Activated naive CD4-positive, alpha-beta T cell treated with anti-CD3 and anti-CD28 coated beads for 36 hours (primary cell): ENCODE data around the gene CLEC6A. TPM values are rescaled to one million over a fixed set of nuclear protein-coding genes. Genes with fewer than 3 reads are reported as not detected.

Experiments
- CTCF ChIA-PET: fragments of 350-600 bp; sonication (Branson Sonifier 250); formaldehyde crosslinking; loops from one replicate; lab custom pipeline; 2021; ENCODE audit warnings: antibody characterized with exemption; lab: Charles Lee
- DNase-seq: peaks from one replicate; pipeline ENCODE4 v3.0.0-alpha.2; 2020
- H3K27ac Mint-ChIP-seq: one replicate; pipeline ENCODE4 v1.8.0; 2021; ENCODE audit warnings: mild to moderate bottlenecking, mixed read lengths
- H3K27me3 Mint-ChIP-seq: one replicate; pipeline ENCODE4 v1.8.0; 2021; ENCODE audit warnings: low read depth, mixed read lengths
- H3K36me3 Mint-ChIP-seq: one replicate; pipeline ENCODE4 v1.8.0; 2021; ENCODE audit warnings: low read depth, mixed read lengths
- H3K4me1 Mint-ChIP-seq: one replicate; pipeline ENCODE4 v1.8.0; 2021; ENCODE audit warnings: low read depth, mixed read lengths
- H3K4me3 Mint-ChIP-seq: one replicate; pipeline ENCODE4 v1.8.0; 2021; ENCODE audit warnings: mild to moderate bottlenecking, moderate library complexity, mixed read lengths
- H3K9me3 Mint-ChIP-seq: one replicate; pipeline ENCODE4 v1.8.0; 2021; ENCODE audit warnings: mixed read lengths
- intact Hi-C: fragments of 100-400 bp; cut with micrococcal nuclease; formaldehyde crosslinking; loops from one replicate; pipeline ENCODE4 v1.15.1; 2023
- total RNA-seq, 2 experiments: library from RNA; stranded (reverse); gene quantifications; one replicate each; pipeline ENCODE4 v1.2.3, GENCODE V29; 2021

CLEC6A gene
- total RNA-seq, 2 experiments from 2014 or later: not detected

DNA sequence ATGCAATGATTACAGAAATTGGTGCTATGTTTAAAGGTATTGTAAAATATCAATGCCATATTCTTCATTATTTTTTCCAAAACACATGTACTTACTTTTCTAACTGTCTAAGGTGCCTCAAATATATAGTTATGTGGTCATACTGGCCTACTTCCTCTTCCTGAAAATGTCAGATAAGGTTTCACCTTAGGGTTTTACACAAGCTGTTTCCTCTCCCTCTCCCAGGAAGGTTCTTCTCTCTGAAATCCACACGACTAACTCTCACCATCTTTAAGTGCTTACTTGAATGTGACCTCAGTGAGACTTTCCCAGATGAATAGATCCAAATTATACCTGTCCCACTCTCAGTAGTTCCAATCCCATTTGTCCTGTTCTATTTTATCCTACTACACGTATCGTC, 46.0 kb downstream of the CLEC6A start:
- Mint-ChIP-seq H3K4me3 (no peak overlapping the region), H3K36me3 (no peaks in the 10 kb centered on the region), H3K9me3 (no peaks in the 10 kb centered on the region), H3K4me1 (peaks cover 4% of the 10 kb centered on the region), H3K27me3 (peaks cover 11% of the 10 kb centered on the region), H3K27ac (no peak overlapping the region)
- intact Hi-C loops: no loop called here
- DNase-seq: no peak
- CTCF ChIA-PET: no interaction called here

DNA sequence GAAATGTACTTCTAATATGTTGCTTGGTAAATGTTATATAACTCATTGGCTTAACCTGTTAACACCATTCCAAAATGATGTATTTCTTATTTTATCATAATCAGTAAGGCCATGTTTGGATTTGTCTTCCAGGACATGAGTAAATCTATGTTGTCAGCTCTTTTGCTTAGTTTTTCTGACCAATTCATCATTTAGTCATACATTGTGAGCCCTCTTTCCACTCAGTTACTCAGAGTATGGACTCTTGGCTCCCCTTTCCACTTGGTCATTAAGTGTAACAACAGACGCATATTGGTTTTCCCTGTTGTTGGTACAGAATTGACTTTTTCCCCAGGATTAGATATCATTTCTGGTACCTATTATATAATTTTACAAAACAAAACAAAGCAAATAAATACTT, 48.6 kb downstream of the CLEC6A start:
- peaks cover 3% of the 10 kb centered on the region for H3K27me3 Mint-ChIP-seq
- H3K9me3 Mint-ChIP-seq: no peaks in the 10 kb centered on the region
- intact Hi-C loops: no loop called here
- H3K4me1 Mint-ChIP-seq: peaks cover 4% of the 10 kb centered on the region
- DNase-seq: no peak
- no peak overlapping the region for H3K4me3 Mint-ChIP-seq
- no peak overlapping the region for H3K27ac Mint-ChIP-seq
- CTCF ChIA-PET: interaction anchor here (0.5 kb wide), 1 partner anchor 252 kb away, joined by 6 read pairs; no protein-coding TSS in a partner anchor
- H3K36me3 Mint-ChIP-seq: no peaks in the 10 kb centered on the region

DNA sequence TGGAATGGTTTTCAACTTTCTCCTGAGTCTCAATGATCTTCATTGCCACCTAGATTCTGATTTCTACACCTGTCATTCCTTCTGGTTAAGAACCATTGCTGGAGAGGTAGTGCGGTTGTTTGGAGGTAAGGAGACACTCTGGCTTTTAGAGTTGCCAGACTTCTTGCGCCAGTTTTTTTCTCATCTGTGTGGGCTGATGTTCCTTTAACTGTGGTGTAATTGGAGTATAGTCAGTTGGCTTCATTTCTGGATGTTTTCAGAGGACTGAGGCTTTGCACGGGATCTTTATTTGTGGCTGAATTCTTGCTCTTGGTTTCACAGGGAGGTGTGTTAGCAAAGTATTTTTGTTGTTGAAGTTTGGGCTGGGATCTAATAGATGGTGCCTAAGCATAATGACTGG, 51.8 kb downstream of the CLEC6A start:
- Mint-ChIP-seq H3K4me3 (no peak overlapping the region), H3K4me1 (no peaks in the 10 kb centered on the region), H3K27me3 (peaks cover 6% of the 10 kb centered on the region), H3K36me3 (no peaks in the 10 kb centered on the region), H3K9me3 (no peaks in the 10 kb centered on the region), H3K27ac (no peak overlapping the region)
- DNase-seq: no peak
- CTCF ChIA-PET: no interaction called here
- intact Hi-C loops: no loop called here

DNA sequence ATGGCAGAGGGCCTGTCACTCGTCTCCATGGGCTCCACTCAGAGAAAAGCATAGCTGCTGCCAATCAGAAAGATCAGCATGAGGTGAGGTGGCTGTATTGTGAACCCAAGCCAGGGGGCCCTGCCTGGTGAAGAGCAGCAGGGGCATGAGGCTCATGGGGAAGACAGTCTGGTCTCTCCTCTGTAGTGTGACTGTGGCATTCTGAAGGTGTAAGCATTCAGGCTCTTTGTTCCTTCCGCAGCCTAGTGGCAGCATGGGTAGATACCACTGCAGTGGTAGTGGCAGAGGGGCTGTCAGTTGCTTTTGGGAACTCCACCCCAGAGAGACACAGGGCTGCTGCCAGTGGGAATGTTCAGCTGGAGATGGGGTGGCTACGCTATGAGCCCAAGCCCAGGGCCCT, 52.5 kb downstream of the CLEC6A start:
- H3K4me3 Mint-ChIP-seq: no peak overlapping the region
- no peaks in the 10 kb centered on the region for H3K9me3 Mint-ChIP-seq
- CTCF ChIA-PET: no interaction called here

DNA sequence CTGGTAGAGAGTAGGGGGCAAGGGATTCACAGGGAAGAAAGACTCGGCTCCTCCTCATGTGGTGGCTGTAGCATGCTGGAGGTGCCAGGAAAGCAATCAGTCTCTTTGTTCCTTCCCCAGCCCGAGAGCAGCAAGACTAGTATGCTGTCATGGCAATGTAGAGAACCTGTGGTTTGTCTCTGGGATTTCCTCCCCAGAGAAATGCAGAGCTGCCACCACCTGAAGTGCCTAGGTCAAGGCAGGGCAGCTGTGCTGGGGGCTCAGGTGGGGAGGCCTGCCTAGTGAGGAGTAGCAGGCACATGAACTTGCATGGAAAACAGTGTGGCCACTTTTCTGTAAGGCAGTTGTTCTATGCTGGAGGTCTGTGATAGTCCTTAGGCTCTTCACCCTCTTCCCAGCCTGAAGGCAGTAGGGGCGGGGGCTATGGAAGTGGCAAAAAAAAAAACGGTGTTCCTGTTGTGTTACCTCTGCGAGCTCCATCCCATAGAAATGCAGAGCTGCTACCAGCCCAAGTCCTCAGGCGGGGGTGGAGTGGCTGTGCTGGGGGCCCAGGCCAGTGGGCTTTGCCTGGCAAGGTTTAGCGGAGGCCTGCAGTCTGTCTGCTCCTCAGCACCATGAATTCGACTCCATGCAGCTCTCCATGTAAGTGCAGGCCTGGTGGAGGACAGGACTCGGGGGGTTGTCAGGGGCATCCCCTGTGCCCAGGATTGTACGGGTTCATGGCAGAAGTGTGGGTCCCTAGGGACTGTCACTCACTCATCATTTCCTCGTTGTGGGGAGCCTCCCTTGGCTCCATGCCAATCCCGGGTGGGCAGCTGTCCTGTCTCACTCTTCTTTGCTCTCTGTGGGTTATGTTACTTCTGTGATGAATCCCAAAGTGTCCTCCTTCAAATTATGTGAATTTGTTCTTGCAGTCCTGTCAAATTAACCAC, 53.4 kb downstream of the CLEC6A start:
- Mint-ChIP-seq H3K27ac (no peak overlapping the region), H3K36me3 (no peaks in the 10 kb centered on the region)

More for the DNA sequence above, 52.5 kb downstream of the CLEC6A start:
- no peak overlapping the region for H3K27ac Mint-ChIP-seq
- intact Hi-C loops: no loop called here
- H3K36me3 Mint-ChIP-seq: no peaks in the 10 kb centered on the region
- H3K4me1 Mint-ChIP-seq: no peaks in the 10 kb centered on the region
- DNase-seq: no peak
- peaks cover 6% of the 10 kb centered on the region for H3K27me3 Mint-ChIP-seq

DNA sequence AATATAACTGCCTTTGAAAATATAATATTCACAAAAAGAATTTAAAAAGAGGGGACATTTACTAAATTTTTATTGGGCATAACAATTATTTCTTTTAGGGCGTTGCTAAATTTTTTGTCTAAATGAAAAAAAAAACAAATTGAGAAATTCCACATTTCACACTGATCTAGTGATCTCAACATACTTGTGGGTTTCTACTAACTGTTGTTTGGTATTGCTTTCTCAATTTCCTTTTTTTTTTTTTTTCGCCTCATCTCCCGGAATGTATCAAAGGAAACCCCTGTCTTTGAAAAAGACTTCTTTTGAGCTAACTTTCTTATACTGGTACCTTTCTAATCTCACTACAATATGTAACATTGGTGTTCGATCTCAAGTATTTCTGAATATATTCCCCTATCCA, 57.5 kb downstream of the CLEC6A start, which contains the start of gene CLEC4D:
TSS of gene CLEC4D (plus strand) at position 248 of the 400 bp plus-strand sequence. CDS start 230 bp downstream, outside the sequence.
- H3K27me3 Mint-ChIP-seq: peaks cover 13% of the 10 kb centered on the region
- H3K27ac Mint-ChIP-seq: no peak within 1 kb of the TSS
- no peaks in the 10 kb centered on the region for H3K4me1 Mint-ChIP-seq
- no peak for DNase-seq
- CTCF ChIA-PET: no interaction called here
- H3K36me3 Mint-ChIP-seq: no peaks in the 10 kb centered on the region
- intact Hi-C loops: no loop called here
- H3K4me3 Mint-ChIP-seq: no peak within 1 kb of the TSS
- H3K9me3 Mint-ChIP-seq: no peaks in the 10 kb centered on the region

More for the DNA sequence above, 53.4 kb downstream of the CLEC6A start:
- Mint-ChIP-seq H3K4me3 (no peak overlapping the region), H3K9me3 (no peaks in the 10 kb centered on the region), H3K27me3 (peaks cover 6% of the 10 kb centered on the region), H3K4me1 (no peaks in the 10 kb centered on the region)
- intact Hi-C loops: no loop called here
- DNase-seq: no peak
- CTCF ChIA-PET: interaction anchor here (0.6 kb wide), 2 partner anchors 37 to 51 kb away, joined by 6 read pairs; no protein-coding TSS in a partner anchor

DNA sequence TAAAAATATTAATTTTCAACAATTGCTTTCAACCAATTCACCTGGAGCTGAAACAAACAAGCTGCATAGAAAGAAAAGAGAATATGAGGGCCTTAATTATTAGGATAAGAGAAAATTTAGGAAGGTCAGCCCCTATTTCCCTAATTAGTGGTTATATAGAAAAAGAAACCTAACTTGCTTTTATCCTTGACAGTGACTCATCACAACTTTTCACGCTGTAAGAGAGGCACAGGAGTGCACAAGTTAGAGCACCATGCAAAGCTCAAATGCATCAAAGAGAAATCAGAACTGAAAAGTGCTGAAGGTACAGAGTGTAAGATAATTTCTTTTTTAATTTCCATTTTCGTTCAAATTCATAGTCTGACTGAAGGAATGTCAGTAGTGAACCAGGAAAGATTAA, 62.2 kb downstream of the CLEC6A start:
- intact Hi-C loops: no loop called here
- Mint-ChIP-seq H3K4me3 (no peak overlapping the region), H3K4me1 (no peaks in the 10 kb centered on the region), H3K27me3 (peaks cover 21% of the 10 kb centered on the region), H3K9me3 (no peaks in the 10 kb centered on the region), H3K36me3 (no peaks in the 10 kb centered on the region), H3K27ac (no peak overlapping the region)
- CTCF ChIA-PET: no interaction called here
- no peak for DNase-seq

DNA sequence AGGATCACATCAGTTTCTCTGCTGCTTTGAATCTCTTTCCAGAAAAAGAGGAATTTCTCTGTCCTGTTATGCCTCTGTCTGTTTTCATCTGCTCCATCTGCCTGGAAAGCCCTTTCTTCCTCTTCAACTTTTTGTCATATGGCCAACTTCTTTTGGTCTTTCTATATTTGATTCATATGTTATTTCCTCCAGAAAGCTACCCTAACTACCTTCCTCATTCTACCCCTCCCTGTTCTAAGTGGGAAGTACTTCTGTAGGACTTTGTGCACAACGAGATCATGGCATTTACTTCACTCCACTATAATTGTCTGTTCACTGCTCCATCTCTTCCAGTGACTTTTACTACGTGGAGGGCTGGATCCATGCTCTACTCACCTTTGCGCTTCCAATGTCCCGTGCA, 63.4 kb downstream of the CLEC6A start:
- no peaks in the 10 kb centered on the region for H3K36me3 Mint-ChIP-seq
- CTCF ChIA-PET: no interaction called here
- no peak overlapping the region for H3K4me3 Mint-ChIP-seq
- H3K4me1 Mint-ChIP-seq: no peaks in the 10 kb centered on the region
- peaks cover 28% of the 10 kb centered on the region for H3K27me3 Mint-ChIP-seq
- intact Hi-C loops: no loop called here
- no peak for DNase-seq
- H3K9me3 Mint-ChIP-seq: peaks cover 7% of the 10 kb centered on the region
- H3K27ac Mint-ChIP-seq: no peak overlapping the region

DNA sequence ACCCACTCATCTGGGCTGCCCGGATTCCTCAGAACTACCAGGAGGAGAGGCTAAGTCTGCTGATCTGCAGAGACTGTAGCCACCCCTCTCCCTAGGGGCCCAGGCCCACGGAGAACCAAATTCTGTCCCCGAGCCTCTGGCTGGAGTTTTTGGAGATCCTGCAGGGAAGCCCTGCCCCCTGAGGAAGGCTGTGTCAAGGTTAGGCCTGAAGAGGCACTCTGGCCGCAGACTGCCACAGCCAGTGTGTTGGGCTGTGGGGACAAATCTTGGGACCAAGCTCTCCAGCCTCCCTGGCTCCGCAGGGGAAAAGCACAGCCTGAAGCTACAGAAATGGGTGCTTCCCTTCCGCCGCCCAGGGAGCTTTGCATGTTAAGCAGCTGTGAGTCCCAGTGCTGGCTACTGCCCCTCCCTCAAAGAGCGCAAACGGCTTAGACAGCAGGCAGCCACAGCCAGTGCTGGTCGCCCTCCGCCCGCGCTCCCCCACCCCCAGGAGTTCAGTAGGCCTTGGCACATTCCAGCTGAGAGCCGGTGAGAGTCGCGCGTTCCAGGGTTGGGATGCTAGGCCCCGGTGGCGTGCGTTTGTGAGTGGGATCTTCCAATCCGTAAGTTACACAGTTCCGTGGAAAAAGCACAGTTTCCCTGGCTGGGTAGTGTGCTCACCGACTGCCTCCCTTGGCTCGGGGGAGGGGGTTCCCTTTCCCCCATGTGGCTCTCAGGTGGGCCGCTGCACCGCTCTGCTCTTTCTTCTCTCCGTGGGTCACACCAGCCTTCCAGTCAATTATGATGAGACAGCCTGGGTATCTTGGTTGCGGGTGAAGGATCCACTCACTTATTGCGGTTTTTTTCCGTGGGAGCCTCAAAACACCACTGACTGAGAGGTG, 71.7 kb downstream of the CLEC6A start:
- Mint-ChIP-seq H3K27me3 (peaks cover 27% of the 10 kb centered on the region), H3K4me1 (no peaks in the 10 kb centered on the region), H3K4me3 (no peak overlapping the region), H3K9me3 (peaks cover 19% of the 10 kb centered on the region), H3K36me3 (no peaks in the 10 kb centered on the region), H3K27ac (no peak overlapping the region)
- intact Hi-C loops: no loop called here
- CTCF ChIA-PET: no interaction called here
- no peak for DNase-seq

Other genes starting within 250 kb of the CLEC6A start
- gene FAM90A1, start 228.3 kb upstream of the CLEC6A start, total RNA-seq: under 1 TPM; 0.21 to 0.30 TPM
- gene CLEC4D, start 57.5 kb downstream of the CLEC6A start, total RNA-seq: not detected
- gene CLEC4E, start 84.9 kb downstream of the CLEC6A start, total RNA-seq: not detected
- not detected for gene AICDA, start 156.9 kb downstream of the CLEC6A start, total RNA-seq
- not detected for gene MFAP5, start 206.9 kb downstream of the CLEC6A start, total RNA-seq
- gene RIMKLB, start 242.0 kb downstream of the CLEC6A start, total RNA-seq: 1 to 10 TPM; 5.2 to 5.5 TPM